BLaER1 treated with 17β-estradiol and CSF1 and Interleukin-3, amounts not matched to agents 10 nM and 100 nM (cell line): ENCODE results near the gene MRPS34.

Source experiments
- H3K27ac ChIP-seq, 11 experiments: shearing (Covaris generic); formaldehyde crosslinking; 2 replicates each; pipeline ENCODE4 v1.8.1; 2022
- H3K27me3 ChIP-seq, 11 experiments: shearing (Covaris generic); formaldehyde crosslinking; 2 replicates each; pipeline ENCODE4 v1.8.1; 2022
- H3K36me3 ChIP-seq, 11 experiments: shearing (Covaris generic); formaldehyde crosslinking; 2 replicates each; pipeline ENCODE4 v1.8.1; 2022
- H3K4me1 ChIP-seq, 10 experiments: shearing (Covaris generic); formaldehyde crosslinking; 2 replicates each; pipeline ENCODE4 v1.8.1; 2022
- H3K4me2 ChIP-seq, 11 experiments: shearing (Covaris generic); formaldehyde crosslinking; 2 replicates each; pipeline ENCODE4 v1.8.1; 2022
- H3K4me3 ChIP-seq, 10 experiments: shearing (Covaris generic); formaldehyde crosslinking; 2 replicates each; pipeline ENCODE4 v1.8.1; 2022
- H3K9ac ChIP-seq, 11 experiments: shearing (Covaris generic); formaldehyde crosslinking; 2 replicates each; pipeline ENCODE4 v1.8.1; 2022
- H3K9me3 ChIP-seq, 11 experiments: shearing (Covaris generic); formaldehyde crosslinking; replicated peaks in 1 of 11; 2 replicates each; pipeline ENCODE4 v1.8.1; 2022
- H4K20me1 ChIP-seq, 11 experiments: shearing (Covaris generic); formaldehyde crosslinking; 2 replicates each; pipeline ENCODE4 v1.8.1; 2022
- Cebpa-rat ChIP-seq, 11 experiments: shearing (Covaris generic); IDR thresholded peaks; 2 replicates each; pipeline ENCODE4 v1.8.1; 2022

The MRPS34 gene

DNA sequence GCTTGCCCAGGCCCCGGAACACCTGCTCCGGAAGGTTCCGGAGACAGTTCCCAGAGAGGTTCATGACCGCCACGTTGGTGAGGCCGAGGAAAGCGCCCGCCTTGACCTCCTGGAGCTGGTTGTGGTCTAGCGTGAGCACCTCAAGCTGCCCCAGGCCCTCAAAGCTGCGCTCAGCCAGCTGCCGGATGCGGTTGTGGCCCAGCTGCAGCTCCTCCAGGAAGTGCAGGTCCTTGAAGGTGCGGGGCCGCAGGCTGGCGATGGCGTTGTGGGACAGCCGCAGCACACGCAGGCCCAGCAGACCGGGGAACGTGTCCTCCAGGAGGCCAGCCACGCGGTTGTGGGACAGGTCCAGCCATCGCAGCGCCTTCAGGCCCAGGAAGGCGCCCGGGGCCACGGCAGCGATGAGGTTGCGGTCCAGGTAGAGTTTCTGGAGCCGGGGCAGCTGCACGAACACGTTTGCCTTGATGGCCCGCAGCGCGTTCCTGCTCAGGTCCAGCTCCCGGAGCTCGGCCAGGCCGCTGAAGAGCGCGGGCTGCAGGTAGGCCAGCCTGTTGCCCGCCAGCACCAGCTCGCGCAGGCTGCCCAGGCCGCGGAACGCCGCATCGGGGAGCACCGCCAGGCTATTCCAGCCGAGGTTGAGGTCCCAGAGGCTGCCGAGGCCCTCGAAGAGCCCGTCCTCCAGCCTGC, 18.5 kb upstream of the MRPS34 start:
- no peaks in the 10 kb centered on the region for H3K27me3 ChIP-seq
- 0 out of 22 replicates have a peak, but pooled peaks cover 0 to under 1% (median 0%) of the 10 kb centered on the region in 11 experiments for H3K9me3 ChIP-seq
- no peak overlapping the region for H3K4me3 ChIP-seq
- H3K4me1 ChIP-seq: no peaks in the 10 kb centered on the region
- peaks cover 10 to 82% (median 52%) of the 10 kb centered on the region in 11 experiments; a peak in 21 of 22 replicates for H4K20me1 ChIP-seq
- H3K9ac ChIP-seq: no peak overlapping the region
- no peak overlapping the region for H3K27ac ChIP-seq
- no peak for TF ChIP-seq Cebpa-rat (IDR thresholded peaks at IDR 0.05)
- peaks cover 32 to 65% (median 59%) of the 10 kb centered on the region in 11 experiments for H3K36me3 ChIP-seq
- no peak overlapping the region for H3K4me2 ChIP-seq

DNA sequence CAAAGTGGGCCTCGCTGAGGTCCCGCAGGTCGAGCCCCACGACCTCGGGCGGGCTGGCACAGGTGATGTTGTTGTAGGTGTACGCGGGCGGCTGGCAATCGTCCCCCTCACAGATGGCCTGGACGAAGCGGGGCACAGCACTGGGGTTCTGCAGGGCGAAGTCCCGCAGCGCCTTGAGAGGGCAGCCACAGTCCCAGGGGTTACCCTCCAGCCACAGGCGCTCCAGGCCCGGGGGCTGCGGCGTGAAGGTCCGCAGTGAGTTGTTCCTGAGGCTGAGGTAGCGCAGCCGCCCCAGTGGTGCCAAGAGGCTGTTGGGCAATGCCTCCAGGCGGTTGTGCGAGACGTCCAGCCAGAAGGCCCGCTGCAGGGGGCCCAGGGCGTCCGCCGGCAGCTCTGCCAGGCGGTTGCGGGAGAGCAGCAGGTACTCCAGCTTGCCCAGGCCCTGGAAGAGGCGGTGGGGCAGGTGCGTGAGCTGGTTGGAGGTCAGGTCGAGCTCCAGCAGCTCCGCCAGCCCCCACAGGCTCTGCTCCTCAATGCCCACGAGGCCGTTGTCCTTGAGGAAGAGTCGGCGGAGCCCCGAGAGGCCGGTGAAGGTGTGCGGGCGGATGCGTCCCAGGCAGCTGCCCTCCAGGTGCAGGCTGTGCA, 17.8 kb upstream of the MRPS34 start:
- H3K4me3 ChIP-seq: no peak overlapping the region
- no peak overlapping the region for H3K9ac ChIP-seq
- no peak overlapping the region for H3K27ac ChIP-seq
- no peaks in the 10 kb centered on the region for H3K27me3 ChIP-seq
- TF ChIP-seq Cebpa-rat (IDR thresholded peaks at IDR 0.05): no peak
- no peaks in the 10 kb centered on the region for H3K9me3 ChIP-seq
- peaks cover 17 to 89% (median 58%) of the 10 kb centered on the region in 11 experiments; a peak in 21 of 22 replicates for H4K20me1 ChIP-seq
- no peak overlapping the region for H3K4me2 ChIP-seq
- H3K4me1 ChIP-seq: no peaks in the 10 kb centered on the region
- peaks cover 38 to 72% (median 66%) of the 10 kb centered on the region in 11 experiments for H3K36me3 ChIP-seq

DNA sequence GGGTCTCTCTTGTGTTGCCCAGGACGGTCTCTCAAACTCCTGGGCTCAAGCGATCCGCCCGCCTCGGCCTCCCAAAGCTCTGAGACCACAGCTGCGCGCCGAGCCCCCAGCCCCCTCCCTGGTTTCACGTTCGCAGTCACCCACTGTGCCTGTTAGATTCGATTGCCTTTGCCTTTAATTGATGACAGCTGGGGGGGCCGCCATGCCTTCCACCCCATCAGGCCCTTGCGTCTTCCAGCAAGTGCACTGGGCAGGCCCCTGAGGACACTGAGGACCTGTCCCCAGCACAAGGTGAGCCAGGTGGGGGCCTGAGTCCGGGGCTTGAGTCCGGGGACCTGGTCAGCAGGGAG, 17.3 kb upstream of the MRPS34 start:
- no peaks in the 10 kb centered on the region for H3K9me3 ChIP-seq
- H3K4me3 ChIP-seq: no peak overlapping the region
- no peak overlapping the region for H3K27ac ChIP-seq
- no peak overlapping the region for H3K9ac ChIP-seq
- no peak for TF ChIP-seq Cebpa-rat (IDR thresholded peaks at IDR 0.05)
- peaks cover 20 to 94% (median 63%) of the 10 kb centered on the region in 11 experiments; a peak in 21 of 22 replicates for H4K20me1 ChIP-seq
- H3K27me3 ChIP-seq: no peaks in the 10 kb centered on the region
- H3K4me1 ChIP-seq: peaks cover 0 to 2% (median 0%) of the 10 kb centered on the region in 10 experiments; a peak in 1 of 20 replicates
- no peak overlapping the region for H3K4me2 ChIP-seq
- peaks cover 43 to 77% (median 71%) of the 10 kb centered on the region in 11 experiments for H3K36me3 ChIP-seq

DNA sequence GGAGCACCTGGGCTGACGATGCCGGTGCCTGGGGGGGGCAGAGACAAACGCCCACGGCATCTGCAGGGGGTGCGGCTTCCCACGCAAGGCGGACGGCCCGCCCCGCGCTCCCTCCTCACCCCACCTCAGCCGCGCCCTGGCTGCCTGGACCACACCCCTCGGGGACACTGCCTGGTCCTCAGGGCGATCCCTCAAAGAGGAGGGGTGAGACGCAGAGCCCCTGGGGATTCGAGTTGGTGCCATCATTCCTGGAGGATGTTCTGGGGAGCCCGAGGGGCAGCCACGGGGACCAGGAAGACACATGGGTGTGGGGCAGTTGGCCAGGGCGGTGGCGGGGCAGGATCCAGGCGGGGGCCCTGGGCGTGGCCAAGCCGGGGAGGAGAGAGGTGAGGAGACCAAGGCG, 16.7 kb upstream of the MRPS34 start:
- H3K27me3 ChIP-seq: no peaks in the 10 kb centered on the region
- no peaks in the 10 kb centered on the region for H3K9me3 ChIP-seq
- H3K9ac ChIP-seq: no peak overlapping the region
- peaks cover 0 to 5% (median 0%) of the 10 kb centered on the region in 10 experiments; a peak in 2 of 20 replicates for H3K4me1 ChIP-seq
- TF ChIP-seq Cebpa-rat (IDR thresholded peaks at IDR 0.05): no peak
- peaks cover 49 to 82% (median 76%) of the 10 kb centered on the region in 11 experiments for H3K36me3 ChIP-seq
- H3K4me3 ChIP-seq: no peak overlapping the region
- no peak overlapping the region for H3K4me2 ChIP-seq
- H4K20me1 ChIP-seq: peaks cover 20 to 100% (median 69%) of the 10 kb centered on the region in 11 experiments; a peak in 21 of 22 replicates
- no peak overlapping the region for H3K27ac ChIP-seq

DNA sequence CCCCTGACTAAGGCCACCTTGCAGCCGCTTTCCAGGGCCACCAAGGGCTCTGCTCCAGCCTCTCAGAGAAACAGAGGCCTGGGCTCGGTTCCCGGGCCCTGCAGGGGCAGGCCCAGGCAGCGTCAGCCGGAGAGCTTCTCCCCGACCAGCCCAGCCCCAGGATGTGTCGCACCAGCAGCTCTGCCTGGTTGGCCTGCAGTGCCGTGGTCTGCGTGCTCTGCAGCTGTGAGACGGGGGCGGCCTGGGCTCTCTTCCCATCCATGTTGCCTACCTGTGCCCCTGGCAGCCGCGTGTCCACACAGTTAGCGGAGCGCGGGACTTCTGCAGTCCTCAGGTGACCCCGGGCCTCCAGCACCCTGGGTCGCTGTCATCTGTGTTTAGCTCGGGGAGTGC, 15.8 kb upstream of the MRPS34 start:
- Histone ChIP-seq H3K9ac (no peak overlapping the region), H3K4me1 (peaks cover 7 to 13% (median 9%) of the 10 kb centered on the region in 10 experiments), H4K20me1 (peaks cover 20 to 100% (median 79%) of the 10 kb centered on the region in 11 experiments; a peak in 21 of 22 replicates), H3K4me3 (no peak overlapping the region), H3K36me3 (peaks cover 50 to 87% (median 76%) of the 10 kb centered on the region in 11 experiments), H3K4me2 (no peak overlapping the region), H3K9me3 (no peaks in the 10 kb centered on the region), H3K27ac (no peak overlapping the region), H3K27me3 (no peaks in the 10 kb centered on the region)
- no peak for TF ChIP-seq Cebpa-rat (IDR thresholded peaks at IDR 0.05)

DNA sequence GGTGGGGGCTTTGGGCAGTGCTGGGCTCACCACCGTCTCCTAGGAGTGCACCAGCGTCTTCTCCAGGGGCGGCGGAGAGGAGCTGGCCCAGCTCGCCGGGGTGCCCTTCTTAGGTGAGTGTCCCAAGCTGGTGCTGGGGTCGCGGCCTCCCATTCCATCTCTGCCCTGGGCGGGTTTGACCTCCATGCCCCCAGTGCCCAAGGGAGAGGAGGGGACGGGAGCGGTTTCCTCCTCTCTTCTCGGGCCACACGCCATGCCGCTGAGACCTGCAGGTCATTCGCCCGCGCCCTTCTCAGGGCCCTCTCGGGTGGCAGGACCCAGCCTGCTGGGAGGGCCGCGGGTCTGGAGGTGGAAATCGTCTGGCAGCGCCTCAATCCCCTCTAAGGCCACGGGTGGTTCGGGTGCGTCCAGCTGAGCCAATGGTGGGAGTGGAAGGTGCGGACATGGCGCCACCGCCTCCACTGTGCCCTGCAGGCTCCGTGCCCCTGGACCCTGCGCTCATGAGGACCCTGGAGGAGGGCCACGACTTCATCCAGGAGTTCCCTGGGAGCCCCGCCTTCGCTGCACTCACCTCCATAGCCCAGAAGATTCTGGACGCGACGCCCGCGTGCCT, 15.3 kb upstream of the MRPS34 start:
- Histone ChIP-seq H3K27ac (no peak overlapping the region), H3K36me3 (peaks cover 50 to 87% (median 76%) of the 10 kb centered on the region in 11 experiments), H3K9ac (no peak overlapping the region), H3K4me1 (peaks cover 9 to 16% (median 11%) of the 10 kb centered on the region in 10 experiments), H3K27me3 (no peaks in the 10 kb centered on the region), H3K4me3 (no peak overlapping the region), H4K20me1 (peaks cover 20 to 100% (median 81%) of the 10 kb centered on the region in 11 experiments; a peak in 21 of 22 replicates), H3K9me3 (no peaks in the 10 kb centered on the region), H3K4me2 (no peak overlapping the region)
- TF ChIP-seq Cebpa-rat (IDR thresholded peaks at IDR 0.05): no peak

DNA sequence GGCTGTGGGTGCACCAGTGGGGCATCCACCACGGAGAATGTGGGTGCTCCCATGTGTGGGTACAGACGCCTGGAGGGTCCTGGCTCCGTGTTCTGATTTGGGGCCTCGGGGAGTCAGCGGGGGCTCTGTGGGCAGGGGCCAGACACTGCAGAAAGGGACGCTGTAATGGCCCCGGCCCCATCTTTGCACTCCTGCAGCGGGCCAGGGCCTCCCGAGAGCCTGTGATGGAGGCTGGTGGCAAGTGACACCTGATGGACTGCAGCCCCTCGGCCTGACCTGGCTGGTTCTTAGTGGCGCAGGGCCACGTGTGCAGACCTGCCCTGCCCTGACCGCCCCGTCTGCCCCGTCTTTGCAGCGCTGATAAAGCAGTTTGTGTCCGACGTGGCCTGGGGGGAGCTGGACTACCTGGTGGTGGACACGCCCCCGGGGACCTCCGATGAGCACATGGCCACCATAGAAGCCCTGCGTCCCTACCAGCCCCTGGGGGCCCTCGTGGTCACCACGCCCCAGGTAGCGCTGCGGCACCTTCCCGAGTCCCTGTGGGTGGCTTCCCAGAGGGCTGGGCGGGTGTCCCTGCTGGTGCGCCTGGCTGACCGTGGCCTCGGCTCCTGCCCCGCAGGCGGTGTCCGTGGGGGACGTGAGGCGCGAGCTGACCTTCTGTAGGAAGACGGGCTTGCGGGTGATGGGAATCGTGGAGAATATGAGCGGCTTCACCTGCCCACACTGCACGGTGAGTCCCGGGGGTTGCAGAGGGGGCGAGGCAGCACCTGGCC, 14.6 kb upstream of the MRPS34 start:
- Histone ChIP-seq H3K27ac (no peak overlapping the region), H3K4me1 (peaks cover 9 to 16% (median 11%) of the 10 kb centered on the region in 10 experiments), H3K36me3 (peaks cover 50 to 83% (median 75%) of the 10 kb centered on the region in 11 experiments), H3K9me3 (no peaks in the 10 kb centered on the region), H4K20me1 (peaks cover 20 to 96% (median 81%) of the 10 kb centered on the region in 11 experiments; a peak in 21 of 22 replicates), H3K4me2 (no peak overlapping the region), H3K27me3 (no peaks in the 10 kb centered on the region), H3K4me3 (no peak overlapping the region), H3K9ac (no peak overlapping the region)
- TF ChIP-seq Cebpa-rat (IDR thresholded peaks at IDR 0.05): no peak

DNA sequence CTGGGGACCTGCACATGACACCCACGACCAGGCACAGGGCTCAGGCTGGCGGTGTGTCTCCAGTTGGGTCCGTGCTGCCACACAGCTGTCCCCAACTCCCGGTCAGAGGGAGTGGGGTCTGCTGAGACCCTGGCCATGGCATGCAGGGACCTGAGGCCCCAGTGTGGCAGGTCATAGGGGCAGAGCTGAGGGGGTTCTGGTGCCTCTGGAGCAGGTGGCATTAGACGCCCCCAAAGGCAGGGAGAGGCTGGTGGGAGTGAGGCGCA, 14.1 kb upstream of the MRPS34 start:
- H4K20me1 ChIP-seq: peaks cover 20 to 93% (median 78%) of the 10 kb centered on the region in 11 experiments; a peak in 21 of 22 replicates
- no peak overlapping the region for H3K4me3 ChIP-seq
- no peak overlapping the region for H3K27ac ChIP-seq
- peaks cover 9 to 16% (median 11%) of the 10 kb centered on the region in 10 experiments for H3K4me1 ChIP-seq
- H3K9me3 ChIP-seq: no peaks in the 10 kb centered on the region
- H3K36me3 ChIP-seq: peaks cover 50 to 78% (median 72%) of the 10 kb centered on the region in 11 experiments
- no peaks in the 10 kb centered on the region for H3K27me3 ChIP-seq
- no peak overlapping the region for H3K9ac ChIP-seq
- TF ChIP-seq Cebpa-rat (IDR thresholded peaks at IDR 0.05): no peak
- no peak overlapping the region for H3K4me2 ChIP-seq
